GM19467 (cell line): ENCODE results near the gene ST3GAL5.

Experiments used
- ATAC-seq: cut with Tn5 transposase; IDR thresholded peaks from one replicate; pipeline ENCODE4 v1.9.1; 2021; ENCODE audit warnings: mild to moderate bottlenecking, moderate library complexity; ENCODE audit not compliant: unreplicated experiment

ST3GAL5 gene

DNA sequence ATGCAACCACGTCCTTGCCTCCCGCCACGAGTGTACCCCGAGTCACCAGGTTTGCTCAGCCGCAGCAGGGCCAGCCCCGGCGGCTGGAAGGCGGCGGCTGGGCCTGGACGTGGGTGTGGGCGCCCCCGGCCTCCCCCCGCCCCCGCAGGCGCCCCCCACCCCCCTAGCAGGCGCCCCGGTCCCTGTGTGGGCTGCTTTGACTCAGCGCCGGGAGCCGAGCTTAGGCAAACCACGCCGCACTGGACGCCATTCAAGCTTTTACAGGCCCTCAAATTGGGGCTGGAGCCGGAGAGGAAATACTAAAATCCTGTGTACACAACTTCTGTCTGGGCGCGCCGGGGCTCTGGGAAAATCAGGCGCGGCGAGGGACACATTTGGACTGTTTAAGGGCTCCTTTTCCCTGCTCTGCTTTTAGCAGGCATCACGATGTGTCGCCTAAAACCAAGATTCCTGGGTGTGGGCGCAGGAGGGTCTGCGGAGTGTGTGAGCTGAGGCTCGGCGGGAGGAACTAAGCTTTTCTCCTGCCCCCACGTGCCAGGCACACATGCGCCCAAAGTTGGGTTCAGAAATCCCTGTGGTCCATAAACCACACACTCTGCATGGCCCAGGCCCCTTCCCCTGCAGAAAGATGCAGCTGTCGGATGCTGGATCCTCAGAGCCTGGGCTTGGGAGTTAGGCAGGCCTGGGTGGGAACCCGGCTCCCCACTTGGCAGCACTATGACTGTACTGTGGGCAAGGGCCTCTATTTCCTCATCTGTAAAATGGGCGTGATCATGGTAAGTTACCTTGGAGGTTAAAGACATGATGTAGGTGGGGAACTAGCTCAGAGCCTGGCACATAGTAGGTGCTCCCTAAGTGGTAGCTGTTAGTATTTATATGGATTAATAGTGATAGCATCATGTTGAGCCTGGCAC is 77.4 kb downstream of the ST3GAL5 start:
- ATAC-seq: no peak

DNA sequence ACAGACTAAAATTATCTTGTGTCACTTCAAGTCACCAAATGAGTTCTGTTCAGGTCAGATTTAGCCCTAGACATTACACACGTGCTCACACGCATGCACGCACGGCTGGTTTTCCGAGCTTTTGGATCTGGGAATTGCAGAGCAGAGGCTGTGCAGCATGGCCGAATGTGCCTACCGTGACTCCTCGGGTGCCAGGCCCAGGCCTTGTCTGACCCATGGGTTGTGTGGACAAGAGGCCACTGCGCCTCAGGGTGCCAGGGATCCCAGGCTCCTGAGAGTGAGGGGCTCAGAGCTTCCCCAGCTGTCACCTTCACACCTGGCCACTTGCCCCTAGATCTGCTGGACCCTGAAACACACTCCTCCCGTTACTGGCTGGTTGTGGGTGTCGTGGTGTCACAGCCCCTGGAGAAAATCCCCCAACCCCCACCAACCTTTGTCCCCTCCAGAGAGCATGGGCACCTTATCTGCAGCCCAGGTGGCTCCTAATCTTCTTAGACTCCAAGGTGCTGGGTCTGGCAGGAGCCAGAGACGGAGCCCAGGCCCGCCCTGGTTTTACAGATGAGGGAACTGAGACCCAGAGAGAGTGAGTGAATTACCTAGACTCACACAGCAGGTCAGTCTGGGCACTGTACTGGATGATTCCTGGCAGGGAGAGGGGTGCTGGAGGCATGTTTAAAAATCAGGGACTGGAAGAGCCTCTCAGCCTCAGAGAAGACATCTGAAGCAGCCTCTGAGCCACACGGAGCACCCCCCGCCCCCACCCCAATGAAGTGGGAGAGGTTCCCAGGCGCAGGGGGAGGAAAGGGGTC is 78.2 kb downstream of the ST3GAL5 start:
- no peak for ATAC-seq

DNA sequence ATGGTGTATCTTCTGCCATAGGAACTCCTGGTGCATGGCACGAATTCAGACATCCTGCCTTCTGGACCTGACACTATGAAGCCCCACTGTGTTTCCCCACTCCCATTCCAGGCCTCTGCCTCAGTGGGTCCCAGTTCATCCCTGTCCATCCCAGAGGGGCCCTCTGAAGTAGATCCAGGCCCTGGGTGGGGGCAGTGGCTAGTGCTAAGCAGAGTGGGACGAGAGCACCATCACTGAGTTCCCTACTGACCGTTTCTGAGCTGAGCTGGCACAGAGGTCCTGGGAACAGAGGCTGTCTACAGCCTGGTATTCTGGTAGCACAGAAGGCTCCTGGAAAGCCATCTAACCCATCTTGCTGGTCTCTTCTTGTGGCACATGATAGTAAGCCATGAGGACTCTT is 81.0 kb downstream of the ST3GAL5 start:
- no peak for ATAC-seq

DNA sequence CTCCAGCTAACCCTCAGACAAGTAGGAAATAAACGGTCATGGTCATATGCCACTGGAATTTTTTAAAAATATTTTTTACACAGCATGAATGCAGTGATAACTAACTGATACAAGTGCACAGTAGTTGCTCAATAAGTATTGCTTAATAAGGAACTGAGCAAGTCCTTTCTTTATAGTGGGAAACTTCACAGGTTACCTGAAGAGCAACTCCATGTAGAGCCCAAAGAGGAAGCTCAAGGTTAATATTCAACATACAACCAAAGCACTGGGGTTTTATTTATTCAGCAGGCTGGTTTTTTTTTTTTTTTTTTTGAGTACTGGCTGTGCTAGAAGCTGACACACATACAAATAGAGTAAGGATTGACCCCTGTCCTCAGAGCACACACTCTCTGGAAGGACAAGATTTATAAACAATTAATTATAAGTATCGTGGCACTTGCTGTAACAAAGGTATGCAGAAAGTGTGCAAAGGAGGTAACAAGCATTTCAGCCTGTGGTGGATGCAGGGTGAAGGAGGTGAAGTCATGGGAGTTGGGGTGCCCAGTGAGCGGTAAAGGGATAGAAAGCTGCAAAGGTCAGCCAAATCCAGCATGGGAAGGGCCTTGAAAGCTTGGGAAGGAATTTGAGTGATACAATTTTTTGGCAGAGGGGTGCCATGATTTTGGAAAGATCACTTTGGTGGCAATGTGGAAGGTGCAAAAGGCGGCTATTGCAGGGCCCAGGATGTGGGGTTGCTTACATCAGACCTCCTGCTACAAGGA is 82.3 kb downstream of the ST3GAL5 start:
- no peak for ATAC-seq

DNA sequence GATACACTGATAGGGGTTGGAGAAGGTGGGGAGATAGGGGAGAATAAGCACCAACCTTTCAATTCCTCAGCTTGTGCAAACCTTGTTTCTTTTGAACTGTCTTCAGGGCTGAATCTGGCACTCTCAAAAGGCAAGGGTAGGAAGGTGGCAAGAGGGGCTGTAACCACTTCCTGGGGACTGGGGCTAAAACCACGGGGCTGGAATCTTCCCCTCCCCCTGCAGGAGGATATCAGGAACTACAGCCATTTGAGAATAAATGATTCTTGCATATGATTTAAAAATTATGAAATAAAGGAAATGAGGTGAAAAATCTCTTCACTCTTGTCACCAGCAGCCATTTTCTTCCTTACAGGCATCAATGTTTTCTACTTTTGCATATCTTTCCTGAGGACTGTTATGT is 84.2 kb downstream of the ST3GAL5 start:
- no peak for ATAC-seq

DNA sequence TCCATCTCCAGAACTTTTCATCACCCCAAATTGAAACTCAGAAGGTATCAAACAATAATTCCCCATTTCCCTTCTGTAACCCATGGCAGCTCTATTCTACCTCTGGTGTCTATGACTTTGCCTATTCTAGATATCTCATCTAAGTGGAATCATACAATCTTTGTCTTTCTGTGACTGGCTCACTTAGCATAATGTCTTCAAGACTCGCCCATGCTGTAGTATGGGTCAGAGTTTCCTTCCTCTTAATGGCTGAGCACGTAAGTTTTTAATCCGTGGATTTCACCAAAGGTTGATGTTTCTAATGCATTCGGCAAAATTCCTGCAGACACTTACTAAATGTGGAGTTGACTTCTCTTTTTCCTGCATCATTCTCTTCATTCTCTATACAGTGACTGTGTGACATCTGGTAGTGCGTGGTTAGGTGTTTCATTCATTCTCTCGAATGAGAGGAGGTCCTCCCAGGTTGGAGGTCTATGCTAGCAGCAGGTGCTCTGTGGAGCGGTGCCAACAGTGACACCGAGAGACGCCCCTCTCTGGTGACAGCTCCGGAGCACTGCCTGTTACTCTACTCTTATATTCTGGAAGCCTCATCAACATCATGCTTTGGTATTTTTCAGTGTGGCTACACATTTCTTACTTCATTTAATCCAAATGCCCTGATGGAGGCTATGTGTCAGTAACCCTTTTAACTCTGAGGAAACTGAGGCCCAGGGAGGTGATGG is 84.9 kb downstream of the ST3GAL5 start:
- ATAC-seq: no peak

DNA sequence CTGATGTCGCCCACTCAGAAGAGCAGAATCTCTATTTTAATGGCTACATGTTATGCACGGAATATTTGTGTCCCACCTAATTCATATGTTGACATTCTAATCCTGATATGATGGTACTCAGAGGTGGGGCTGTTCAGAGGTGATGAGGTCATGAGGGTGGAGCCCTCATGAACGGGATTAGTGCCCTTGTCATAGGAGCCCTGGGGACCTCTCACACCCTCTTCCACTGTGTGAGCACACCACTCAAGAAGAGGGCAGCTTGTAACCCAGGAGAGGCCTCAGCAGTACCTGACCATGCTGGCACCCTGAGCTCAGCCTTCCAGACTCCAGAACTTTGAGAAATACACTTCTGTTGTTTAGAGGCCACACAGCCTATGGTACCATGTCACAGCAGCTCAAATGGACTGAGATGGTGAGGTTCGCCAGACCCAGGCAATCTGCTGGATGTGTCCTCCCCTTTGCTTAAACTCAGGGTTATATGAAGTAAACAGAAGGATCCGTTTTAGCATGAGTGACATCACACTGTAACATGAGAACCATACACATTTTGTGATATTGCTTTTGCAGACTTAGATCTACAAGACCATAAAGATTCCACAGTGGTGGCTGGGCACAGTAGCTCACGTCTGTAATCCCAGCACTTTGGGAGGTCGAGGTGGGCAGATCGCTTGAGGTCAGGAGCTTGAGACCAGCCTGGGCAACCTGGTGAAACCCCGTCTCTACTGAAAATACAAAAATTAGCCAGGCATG is 86.3 kb downstream of the ST3GAL5 start:
- ATAC-seq: no peak

DNA sequence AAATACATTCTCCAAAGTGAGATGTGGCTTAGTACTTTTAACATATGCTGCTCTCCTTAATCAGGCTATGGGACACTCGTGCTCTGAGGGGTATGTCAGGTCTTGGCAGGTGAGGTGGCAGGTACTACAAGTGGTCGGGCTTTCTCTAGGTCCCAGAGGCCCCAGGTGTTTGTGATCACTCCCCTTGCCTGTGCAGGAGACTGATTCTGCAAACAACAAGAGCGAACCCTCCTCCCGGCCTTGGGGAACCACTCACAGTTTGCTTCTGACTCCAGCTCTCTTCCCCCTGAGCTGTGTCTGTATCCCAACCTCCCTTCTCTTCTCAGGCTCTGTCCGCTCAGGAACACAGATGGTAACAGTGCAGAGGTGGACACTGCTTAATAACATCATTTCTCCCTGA is 86.9 kb downstream of the ST3GAL5 start:
- ATAC-seq: no peak

DNA sequence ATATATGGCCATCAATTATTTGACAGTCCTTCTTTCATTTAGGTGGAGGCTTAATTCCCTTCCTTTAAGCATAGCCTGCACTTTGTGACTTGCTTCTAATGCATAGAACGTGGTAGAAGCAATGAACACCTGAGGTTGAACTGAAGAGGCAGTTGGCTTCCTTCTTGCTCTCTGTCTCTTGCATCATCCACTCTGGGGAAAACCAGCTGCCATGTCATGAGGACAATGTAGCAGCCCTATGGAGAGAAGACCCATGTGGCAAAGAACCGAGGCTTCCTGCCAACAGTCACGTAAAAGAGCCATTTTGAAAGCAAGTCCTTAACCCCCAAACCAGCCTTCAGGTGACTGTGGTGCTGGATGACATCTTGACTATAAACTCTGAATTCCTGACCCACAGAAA is 88.2 kb downstream of the ST3GAL5 start:
- no peak for ATAC-seq

DNA sequence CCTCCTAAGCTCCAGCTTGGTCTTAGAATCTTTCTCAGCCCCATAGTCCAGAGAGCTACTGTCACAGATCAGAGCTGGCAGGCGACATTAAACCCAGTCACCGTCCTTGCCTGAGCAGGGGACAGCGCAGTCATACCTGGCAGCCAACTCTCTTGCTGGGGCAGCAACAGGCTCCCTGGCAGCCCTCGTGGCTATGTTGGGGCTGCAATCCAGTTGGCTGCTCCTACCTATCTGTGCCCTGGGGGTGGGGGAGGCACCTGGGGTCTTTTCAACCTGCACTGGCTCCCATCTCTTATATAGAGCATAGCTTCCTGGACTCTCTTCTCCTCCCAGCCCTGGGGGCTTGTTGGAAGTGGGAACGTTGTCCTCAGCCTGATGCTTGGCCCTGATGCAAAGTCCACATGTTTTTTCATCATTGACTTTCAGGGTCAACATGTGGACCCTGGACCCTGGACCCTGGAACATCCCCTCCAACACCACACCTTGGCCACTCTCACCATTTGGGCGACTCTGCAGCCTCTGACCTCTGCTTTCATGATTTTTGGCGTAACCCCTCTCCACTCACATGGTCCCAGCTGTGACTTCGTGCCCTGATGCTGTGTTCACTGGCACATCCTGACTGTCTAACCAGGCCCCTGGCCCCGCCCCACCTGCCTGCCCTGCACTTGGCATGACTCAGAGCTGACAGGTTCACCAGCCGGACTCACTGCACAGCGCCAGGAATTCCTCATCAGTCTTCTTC is 89.4 kb downstream of the ST3GAL5 start:
- no peak for ATAC-seq

DNA sequence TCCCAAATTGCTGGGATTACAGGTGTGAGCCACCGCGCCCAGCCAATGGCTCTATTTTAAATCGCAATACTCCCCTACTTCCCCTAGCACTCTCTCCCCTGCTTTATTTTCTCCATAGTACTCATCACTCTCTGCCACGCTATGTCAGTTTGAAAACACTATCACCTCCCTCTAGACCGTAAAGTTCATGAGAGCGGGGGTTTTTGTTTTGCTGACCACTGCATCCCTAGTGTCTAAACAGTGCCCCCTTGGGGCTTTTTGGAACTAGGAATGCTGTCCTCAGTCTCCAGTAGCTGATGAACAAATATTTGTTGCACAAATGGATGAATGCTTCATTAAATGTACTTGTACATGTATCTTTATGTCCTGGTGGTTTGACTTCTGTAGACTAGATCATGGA is 90.9 kb downstream of the ST3GAL5 start:
- ATAC-seq: no peak

DNA sequence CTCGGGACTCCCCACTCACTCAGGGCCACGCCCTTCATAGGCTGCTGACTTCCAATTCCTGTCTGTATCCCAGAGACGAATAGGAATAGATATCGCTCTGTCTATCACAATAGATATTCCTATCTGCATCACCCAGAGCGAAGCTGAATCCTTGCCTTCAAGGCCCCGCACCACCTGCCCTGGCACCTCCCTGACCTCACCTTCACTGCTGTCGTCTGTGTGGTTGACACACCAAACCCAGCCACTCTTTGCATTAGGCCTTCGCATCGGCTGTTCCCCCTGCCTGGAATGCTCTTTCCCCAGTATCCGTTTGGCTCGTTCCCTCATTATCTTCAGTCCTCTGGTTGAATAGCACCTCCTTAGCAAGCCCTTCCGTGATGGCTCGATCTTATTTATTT is 91.5 kb downstream of the ST3GAL5 start:
- ATAC-seq: no peak

DNA sequence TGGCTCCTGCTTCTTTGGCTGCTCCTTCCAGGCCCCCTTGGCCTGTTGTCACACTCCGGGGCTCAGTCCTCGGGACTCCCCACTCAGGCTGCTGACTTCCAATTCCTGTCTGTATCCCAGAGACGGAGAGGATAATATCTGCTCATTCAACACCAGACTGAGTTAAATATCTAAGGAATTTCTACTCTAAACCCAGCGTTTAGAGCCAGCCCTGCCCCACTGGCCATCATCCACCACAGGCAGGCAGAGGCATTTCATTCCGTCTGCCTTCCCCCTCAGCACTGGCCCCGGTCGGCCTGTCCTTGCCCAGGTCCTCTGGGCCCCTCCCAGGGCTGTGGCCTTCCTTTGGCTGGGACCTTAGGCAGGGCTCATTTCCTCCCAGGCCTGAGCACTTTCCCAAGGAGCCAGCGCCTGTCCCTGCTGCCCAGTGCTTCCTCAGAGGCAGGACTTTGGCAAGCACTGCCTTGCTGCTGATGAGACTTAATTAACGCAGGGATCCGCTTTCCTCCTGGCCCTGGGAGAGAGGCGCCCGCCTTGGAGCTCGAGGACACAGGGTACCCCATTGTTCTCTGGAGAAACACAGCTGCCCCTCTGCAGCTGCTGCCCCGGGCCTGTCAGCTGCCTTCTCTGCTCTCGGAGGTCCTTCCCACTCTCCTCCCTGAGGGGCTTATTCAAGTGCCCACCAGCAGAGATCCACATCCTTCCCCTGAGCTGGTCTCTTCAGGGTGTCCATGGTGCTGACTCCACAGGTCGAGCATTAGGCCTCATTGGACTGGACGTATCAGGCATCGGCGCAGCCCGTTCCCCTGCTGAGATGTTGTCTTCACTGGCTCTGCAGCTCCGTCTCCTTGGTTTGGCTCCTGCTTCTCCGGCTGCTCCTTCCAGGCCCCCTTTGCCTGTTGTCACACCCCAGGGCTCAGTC is 92.2 kb downstream of the ST3GAL5 start:
- no peak for ATAC-seq

DNA sequence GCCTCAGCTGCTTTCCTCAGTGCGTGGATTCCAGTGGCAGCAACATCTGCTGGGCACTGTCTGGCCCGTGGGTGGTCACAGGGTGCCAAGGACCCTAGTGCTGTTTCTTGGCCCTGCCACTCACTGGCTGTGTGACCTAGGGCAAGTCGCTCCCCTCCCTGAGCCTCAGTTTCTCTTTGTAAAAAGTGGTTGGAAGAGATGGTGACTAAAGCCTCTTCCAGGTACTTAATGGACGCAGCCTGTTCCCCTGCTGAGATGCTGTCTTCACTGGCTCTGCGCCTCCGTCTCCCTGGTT is 92.8 kb downstream of the ST3GAL5 start:
- no peak for ATAC-seq

DNA sequence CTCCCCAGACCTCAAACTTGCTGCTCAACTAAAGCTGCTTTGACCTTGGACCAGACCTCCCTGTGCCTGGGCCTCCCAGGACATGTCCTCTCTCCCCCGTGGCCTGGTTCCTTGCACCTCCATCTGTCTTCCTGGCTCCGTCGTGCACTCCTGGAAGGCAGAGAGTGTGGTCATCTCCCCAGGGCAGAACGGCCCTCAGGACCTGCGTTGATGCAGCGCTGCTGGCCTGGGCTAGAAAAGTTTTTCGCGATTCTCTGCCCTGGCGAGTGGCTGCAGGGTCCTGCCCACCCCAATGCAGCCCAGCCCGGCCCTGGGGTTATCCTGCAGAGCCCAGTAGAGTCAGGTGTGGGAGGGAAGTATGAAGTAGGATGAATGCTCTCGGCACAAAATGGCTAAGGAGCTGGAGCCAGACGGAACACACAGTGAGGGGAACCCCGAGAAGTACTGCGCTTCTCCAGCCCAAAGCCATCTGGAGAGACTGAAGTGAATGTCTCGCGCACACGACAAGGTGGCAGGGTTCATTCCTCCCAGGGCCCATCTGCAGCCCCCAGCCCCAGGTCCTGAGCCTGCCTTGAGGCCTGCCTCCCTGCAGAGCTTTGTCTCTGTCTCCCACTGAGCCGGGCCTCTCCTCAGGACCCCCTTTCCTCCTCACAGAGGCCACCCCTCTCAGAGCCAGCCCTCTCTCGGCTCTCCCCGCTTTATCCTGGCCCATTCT is 93.3 kb downstream of the ST3GAL5 start:
- ATAC-seq: no peak

DNA sequence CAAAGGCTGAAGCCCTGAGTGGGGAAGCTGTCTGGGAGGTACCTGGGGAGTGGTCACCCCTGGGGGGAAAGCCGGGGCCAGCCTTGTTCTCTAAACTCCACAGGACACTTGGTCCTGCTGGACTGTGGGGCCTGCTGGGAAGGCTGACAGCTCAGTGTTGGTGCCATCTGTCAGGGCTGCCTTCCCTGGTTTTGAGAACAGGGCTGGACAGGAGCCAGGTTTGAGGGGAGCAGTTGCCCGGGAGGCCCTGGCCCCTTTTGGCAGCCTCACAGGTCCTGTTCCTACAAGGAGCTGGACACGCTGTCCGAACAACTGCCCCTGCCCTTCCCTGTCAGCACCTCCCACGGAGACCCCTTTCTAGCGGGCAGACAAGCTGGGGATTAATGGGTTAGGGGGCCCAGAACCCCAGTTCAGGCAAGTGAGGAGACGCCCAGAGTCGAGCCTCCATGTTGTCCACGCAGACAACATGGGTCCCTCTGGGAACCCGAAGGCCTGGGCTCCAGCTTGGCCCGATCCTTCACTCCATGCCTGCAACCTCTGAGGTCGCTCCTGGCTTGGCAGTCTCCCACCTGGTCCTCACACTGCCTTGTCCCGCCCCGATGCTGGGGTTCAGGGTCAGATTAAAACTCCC is 94.2 kb downstream of the ST3GAL5 start:
- no peak for ATAC-seq

DNA sequence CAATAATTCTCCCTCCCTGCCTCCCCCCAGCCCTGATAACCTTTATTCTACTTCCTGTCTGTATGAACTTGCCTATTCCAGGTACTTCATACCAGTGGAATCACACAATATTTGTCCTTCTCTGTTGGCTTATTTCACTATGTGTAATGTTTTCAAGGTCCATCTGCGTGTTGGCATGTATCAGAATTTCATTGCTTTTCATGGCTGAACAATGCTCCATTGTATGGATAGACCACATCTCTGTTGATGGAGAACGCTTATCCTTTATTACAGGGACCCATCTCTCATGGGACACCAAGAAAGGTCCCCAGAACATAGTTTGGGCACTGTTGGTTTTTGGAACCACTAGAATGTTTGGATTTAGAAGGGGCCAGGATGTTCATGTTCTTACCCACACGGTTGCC is 94.8 kb downstream of the ST3GAL5 start:
- no peak for ATAC-seq
